ENCODE measurements around the gene LRP2BP. TPM values are rescaled to one million over a fixed set of nuclear protein-coding genes. Genes with fewer than 3 reads are reported as not detected.

Gene LRP2BP
- total RNA-seq, 2 donors from 2014 or later, result 0.79 to 1.3 TPM

DNA sequence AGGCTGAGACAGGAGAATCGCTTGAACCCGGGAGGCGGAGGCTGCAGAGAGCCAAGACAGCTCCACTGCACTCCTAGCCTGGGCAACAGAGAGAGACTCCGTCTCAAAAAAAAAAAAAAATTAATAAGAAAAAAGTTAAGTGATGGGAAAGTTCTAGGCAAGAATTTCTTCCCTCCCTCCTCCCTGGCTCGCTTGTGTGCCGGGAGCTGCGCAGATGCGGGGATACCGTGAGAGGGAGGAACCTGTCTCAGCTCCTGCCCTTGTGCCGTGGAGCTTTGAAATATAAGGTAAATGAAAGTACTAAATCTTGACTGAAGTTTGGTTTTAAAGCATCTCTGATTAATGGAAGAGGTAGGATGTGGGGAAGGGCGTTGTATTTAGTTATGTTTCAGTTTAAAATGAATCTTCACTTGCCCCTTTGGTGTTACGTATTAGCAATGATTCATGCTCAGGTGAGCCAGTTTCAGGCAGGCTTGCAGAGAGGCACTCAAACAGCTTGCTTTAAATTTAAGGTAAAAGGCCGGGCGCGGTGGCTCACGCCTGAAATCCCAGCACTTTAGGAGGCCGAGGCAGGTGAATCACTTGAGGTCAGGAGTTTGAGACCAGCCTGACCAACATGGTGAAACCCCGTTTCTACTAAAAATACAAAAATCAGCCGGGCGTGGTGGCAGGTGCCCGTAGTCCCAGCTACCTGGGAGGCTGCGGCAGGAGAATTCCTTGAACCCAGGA is 31.4 kb upstream of the LRP2BP start:
- Histone ChIP-seq H3K27ac (no peak overlapping the region), H3K4me3 (no peak overlapping the region), H3K36me3 (no peaks in the 10 kb centered on the region), H3K9me3 (no peaks in the 10 kb centered on the region), H3K27me3 (no peaks in the 10 kb centered on the region), H3K4me1 (peaks cover 0 to 31% of the 10 kb centered on the region in 2 donors)
- no peak for DNase-seq (ENCODE audit: low spot score)
- TF ChIP-seq, protein P1, sequence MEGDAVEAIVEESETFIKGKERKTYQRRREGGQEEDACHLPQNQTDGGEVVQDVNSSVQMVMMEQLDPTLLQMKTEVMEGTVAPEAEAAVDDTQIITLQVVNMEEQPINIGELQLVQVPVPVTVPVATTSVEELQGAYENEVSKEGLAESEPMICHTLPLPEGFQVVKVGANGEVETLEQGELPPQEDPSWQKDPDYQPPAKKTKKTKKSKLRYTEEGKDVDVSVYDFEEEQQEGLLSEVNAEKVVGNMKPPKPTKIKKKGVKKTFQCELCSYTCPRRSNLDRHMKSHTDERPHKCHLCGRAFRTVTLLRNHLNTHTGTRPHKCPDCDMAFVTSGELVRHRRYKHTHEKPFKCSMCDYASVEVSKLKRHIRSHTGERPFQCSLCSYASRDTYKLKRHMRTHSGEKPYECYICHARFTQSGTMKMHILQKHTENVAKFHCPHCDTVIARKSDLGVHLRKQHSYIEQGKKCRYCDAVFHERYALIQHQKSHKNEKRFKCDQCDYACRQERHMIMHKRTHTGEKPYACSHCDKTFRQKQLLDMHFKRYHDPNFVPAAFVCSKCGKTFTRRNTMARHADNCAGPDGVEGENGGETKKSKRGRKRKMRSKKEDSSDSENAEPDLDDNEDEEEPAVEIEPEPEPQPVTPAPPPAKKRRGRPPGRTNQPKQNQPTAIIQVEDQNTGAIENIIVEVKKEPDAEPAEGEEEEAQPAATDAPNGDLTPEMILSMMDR (IDR thresholded peaks at IDR 0.05), result no peak

DNA sequence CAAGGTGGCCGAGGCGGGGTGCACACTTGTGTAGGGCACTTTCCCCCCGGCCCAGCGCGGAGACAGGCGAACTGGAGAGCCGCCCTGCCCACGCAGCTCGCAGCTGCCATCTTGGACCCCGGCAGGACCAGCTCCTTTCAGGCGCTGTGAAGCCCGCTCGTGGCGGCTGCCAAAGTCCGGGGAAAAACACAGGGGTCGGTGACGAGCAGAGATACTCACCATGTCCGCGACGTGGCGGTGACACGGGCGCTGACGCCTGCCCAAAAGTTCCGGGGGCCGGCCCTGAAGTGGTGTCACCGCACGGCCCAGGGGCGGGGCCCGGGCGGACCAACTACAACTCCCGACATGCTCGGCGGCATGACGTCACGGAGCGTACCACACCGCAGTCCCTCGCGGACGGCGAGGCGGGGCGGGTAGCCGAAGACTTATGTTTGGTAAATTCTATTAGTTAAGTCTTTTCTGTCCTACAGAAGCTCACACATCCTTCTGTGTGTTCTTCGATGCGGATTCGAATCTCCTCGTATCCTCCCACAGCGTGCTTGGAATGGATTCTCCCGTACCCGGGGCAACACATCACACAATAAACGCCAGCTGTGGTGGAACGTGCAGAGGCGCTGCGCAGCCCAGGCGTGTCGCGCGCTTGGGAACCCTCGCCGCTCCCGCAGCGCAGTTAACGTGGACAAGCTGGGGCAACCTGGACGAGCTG is 30.1 kb upstream of the LRP2BP start, which contains the start of gene UFSP2:
TSS of gene UFSP2 (minus strand) at position 318 of the 706 bp plus-strand sequence. CDS start at position 222, 96 bp downstream.
- H3K4me1 ChIP-seq, result peaks cover 0 to 44% of the 10 kb centered on the region in 2 donors
- TF ChIP-seq, protein P1 (IDR thresholded peaks at IDR 0.05), result no peak
- no peaks in the 10 kb centered on the region for H3K27me3 ChIP-seq
- peak within 1 kb of the TSS; percentile 69 to 91 for H3K4me3 ChIP-seq
- H3K9me3 ChIP-seq, result no peaks in the 10 kb centered on the region
- no peaks in the 10 kb centered on the region for H3K36me3 ChIP-seq
- DNase-seq (ENCODE audit: low spot score), result peak; percentile 94
- peak within 1 kb of the TSS; percentile 94 to 96 for H3K27ac ChIP-seq

DNA sequence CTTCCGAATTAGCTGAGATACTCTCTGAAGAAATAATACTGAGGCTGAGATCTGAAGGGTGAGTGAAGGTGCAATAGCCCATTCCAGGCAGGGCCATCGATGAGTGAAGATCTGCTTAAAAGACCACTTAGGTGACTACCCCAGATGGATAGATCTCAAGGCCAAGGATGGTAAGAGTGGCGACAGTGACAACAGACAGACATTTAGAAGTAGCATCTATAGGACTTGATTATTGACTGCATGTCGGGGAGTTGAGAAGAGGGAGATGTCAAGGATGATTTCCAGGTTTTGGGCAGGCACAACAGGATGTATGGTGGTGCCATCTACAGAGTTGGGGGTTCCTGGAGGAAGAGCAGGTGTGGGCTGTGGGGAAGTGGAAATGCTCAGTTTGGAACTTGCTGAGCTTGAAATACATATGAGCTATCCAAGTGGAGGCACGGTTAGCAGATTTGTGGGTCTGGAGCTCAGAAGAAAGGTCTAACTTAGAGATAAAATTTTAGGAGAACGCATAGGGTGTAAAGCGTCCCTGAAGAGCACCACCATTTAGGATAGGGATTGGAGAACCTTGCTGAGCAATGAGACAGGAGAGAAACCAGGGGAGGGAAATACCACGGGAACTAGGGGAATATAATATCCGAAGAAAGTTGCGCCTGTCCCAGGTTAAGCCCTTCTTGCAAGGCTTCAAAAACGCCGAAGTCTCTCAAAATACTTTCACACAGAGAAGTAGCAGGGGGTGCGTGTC is 29.4 kb upstream of the LRP2BP start:
- H3K27ac ChIP-seq, result peak overlapping the region; percentile 94 to 96
- TF ChIP-seq, protein P1 (IDR thresholded peaks at IDR 0.05), result no peak
- DNase-seq (ENCODE audit: low spot score), result no peak
- no peaks in the 10 kb centered on the region for H3K27me3 ChIP-seq
- peak overlapping the region; percentile 69 to 91 for H3K4me3 ChIP-seq
- peaks cover 0 to 47% of the 10 kb centered on the region in 2 donors for H3K4me1 ChIP-seq
- peaks cover 6% of the 10 kb centered on the region for H3K36me3 ChIP-seq
- no peaks in the 10 kb centered on the region for H3K9me3 ChIP-seq

DNA sequence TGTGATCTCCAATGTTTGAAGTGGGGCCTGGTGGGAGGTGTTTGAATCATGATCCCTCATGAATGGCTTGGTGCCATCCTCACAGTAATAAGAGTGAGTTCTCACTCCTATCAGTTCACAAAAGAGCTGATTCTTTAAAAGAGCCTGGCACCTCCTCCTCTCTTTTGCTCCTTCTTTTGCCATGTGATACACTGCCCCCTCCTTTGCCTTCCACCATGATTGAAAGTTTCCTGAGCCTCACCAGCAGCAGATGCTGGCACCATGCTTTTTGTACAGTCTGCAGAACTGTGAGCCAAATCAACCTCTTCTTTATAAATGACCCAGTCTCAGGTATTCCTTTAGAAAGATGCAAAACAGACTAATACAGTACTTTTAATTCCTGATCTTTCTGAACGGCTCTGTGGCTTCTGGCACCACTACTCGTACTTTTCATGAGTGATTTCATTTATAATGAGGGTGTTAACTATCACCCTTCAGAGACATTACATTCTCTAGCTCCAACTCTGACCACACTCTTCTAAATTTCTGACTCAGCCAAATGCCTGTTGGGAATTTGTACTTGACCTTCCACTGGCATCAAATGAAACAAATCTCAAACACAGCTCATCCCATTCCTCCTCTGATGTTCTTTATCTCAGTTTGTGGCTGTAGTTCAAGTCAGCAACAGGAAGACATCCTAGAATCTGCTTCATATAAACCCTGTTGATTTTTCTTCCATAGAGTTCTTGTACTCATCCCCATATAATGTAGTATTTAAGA is 25.8 kb upstream of the LRP2BP start:
- DNase-seq (ENCODE audit: low spot score), result no peak
- peaks cover 21% of the 10 kb centered on the region for H3K36me3 ChIP-seq
- no peak overlapping the region for H3K4me3 ChIP-seq
- no peaks in the 10 kb centered on the region for H3K27me3 ChIP-seq
- H3K9me3 ChIP-seq, result no peaks in the 10 kb centered on the region
- peaks cover 0 to 52% of the 10 kb centered on the region in 2 donors for H3K4me1 ChIP-seq
- peak overlapping the region; percentile 20 to 62 for H3K27ac ChIP-seq
- TF ChIP-seq, protein P1 (IDR thresholded peaks at IDR 0.05), result no peak

DNA sequence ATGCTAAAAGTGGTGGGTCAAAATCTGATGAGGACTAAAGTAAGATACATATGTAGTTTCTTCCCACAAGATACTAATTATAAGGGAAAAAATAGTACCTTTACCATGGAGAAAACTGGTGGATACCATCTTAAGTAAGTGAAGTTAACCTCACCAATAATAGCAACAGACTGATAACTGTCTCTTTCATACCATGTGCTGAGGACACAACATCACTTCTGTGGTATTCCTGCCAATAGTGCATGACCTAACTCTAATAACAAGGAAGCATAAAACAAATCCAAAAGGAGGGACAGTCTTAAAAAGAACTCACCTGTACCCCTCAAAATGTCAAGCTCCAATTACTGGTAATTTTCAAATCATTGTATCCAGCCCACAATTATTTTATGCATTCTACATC is 21.2 kb upstream of the LRP2BP start:
- H3K27ac ChIP-seq, result peak overlapping the region; percentile 44 to 55
- peaks cover 42% of the 10 kb centered on the region for H3K36me3 ChIP-seq
- H3K27me3 ChIP-seq, result no peaks in the 10 kb centered on the region
- H3K4me1 ChIP-seq, result peaks cover 0 to 19% of the 10 kb centered on the region in 2 donors
- TF ChIP-seq, protein P1 (IDR thresholded peaks at IDR 0.05), result no peak
- H3K9me3 ChIP-seq, result no peaks in the 10 kb centered on the region
- no peak overlapping the region for H3K4me3 ChIP-seq
- DNase-seq (ENCODE audit: low spot score), result no peak

All from right atrium auricular region (tissue), 2 donors.